Lung (tissue), 12 donors: ENCODE data around the gene SLC2A9. TPM values are rescaled to one million over a fixed set of nuclear protein-coding genes. Genes with fewer than 3 reads are reported as not detected.

Experiments used
- ATAC-seq: fragments of 200-7000 bp; cut with Tn5 transposase; one replicate; pipeline ENCODE4 v1.9.1; 2020; ENCODE audit warnings: moderate number of reproducible peaks; ENCODE audit not compliant: insufficient read depth, low FRiP score
- DNase-seq, 3 donors: peaks; one replicate each; pipeline ENCODE4 v3.0.0-alpha.2; 2013 to 2017
- H3K27ac ChIP-seq, 2 donors: one replicate each; pipeline ENCODE4 v1.5.1; 2013; ENCODE audit warnings: mild to moderate bottlenecking in 2 of 2, moderate library complexity in 2 of 2, control low read depth in 1 of 2, inconsistent platforms in 1 of 2, low read depth in 1 of 2, low read length in 1 of 2
- H3K27me3 ChIP-seq, 3 donors: one replicate each; pipeline ENCODE4 v1.5.1; 2013; ENCODE audit warnings: low read length in 2 of 3; ENCODE audit not compliant: control insufficient read depth in 3 of 3, insufficient read depth in 3 of 3
- H3K36me3 ChIP-seq, 4 donors: one replicate each; pipeline ENCODE4 v1.5.1; 2013; ENCODE audit warnings: low read length in 4 of 4, mild to moderate bottlenecking in 1 of 4, moderate library complexity in 1 of 4; ENCODE audit not compliant: control insufficient read depth in 4 of 4, insufficient read depth in 4 of 4
- H3K4me1 ChIP-seq, 5 donors: one replicate each; pipeline ENCODE4 v1.5.1; 2013; ENCODE audit warnings: low read length in 5 of 5, mild to moderate bottlenecking in 2 of 5, moderate library complexity in 1 of 5; ENCODE audit not compliant: control insufficient read depth in 5 of 5, insufficient read depth in 5 of 5
- H3K4me3 ChIP-seq: one replicate; pipeline ENCODE4 v1.5.1; 2013; ENCODE audit warnings: mild to moderate bottlenecking, control low read depth, moderate library complexity
- H3K9ac ChIP-seq, 2 donors: one replicate each; pipeline ENCODE4 v1.5.1; 2013; ENCODE audit warnings: low read length in 2 of 2, control low read depth in 1 of 2; ENCODE audit not compliant: insufficient read depth in 1 of 2
- H3K9me3 ChIP-seq, 4 donors: one replicate each; pipeline ENCODE4 v1.5.1; 2013; ENCODE audit warnings: low read length in 3 of 4, mild to moderate bottlenecking in 1 of 4, moderate library complexity in 1 of 4; ENCODE audit not compliant: control insufficient read depth in 4 of 4, insufficient read depth in 3 of 4
- CTCF ChIP-seq: IDR thresholded peaks from 2 replicates; pipeline ENCODE4 v1.5.1; 2012; ENCODE audit warnings: mild to moderate bottlenecking; ENCODE audit errors: control extremely low read depth, extremely low read depth
- WGBS, 2 donors: extraction: QIAGEN DNeasy Blood & Tissue Kit; methylation state at CpG; one replicate each; pipeline ENCODE4 v1.1.7; 2013; 5-methylcytosine and 5-hydroxymethylcytosine counted together
- polyA plus RNA-seq, 2 donors: library from polyadenylated mRNA; stranded (reverse); fragments of 200-250 nt; gene quantifications; one replicate each; pipeline ENCODE4 v1.2.1, GENCODE V29; 2013
- total RNA-seq, 2 donors: library from RNA; depleted of rRNA in 1 of 2; stranded (reverse); fragments of >200 nt in 1 of 2; gene quantifications; one replicate each; pipeline ENCODE4 v1.2.1, GENCODE V29; 2014 to 2021
- donor health status: control.
- donor health status: control.
- donor health status: Bipolar disorder and iron deficiency.
- donor health status: healthy.
- donor health status: DM: yes; HTN: yes; CAD: no.

Gene SLC2A9
- total and polyA plus RNA-seq, 4 donors, result 2.9 to 18.6 (median 7.6) TPM

GRCh38 chr4:9937078-9937477 is 84.2 kb downstream of the SLC2A9 start:
- Histone ChIP-seq H3K27me3 (no peaks in the 10 kb centered on the region), H3K4me1 (peaks cover 0 to 5% (median 0%) of the 10 kb centered on the region in 5 donors), H3K9ac (no peak overlapping the region), H3K36me3 (no peaks in the 10 kb centered on the region), H3K9me3 (no peaks in the 10 kb centered on the region), H3K4me3 (no peak overlapping the region), H3K27ac (no peak overlapping the region)
- no peak for TF ChIP-seq CTCF
- no peak for DNase-seq
- WGBS, 2 donors, result 90 to 93% methylated on average over 6 of the region's 6 CpGs
- ATAC-seq, result no peak

GRCh38 chr4:9936129-9936644 is 85.1 kb downstream of the SLC2A9 start:
- H3K27me3 ChIP-seq, result no peaks in the 10 kb centered on the region
- H3K4me3 ChIP-seq, result no peak overlapping the region
- H3K36me3 ChIP-seq, result no peaks in the 10 kb centered on the region
- DNase-seq (no peak), ATAC-seq (no peak)
- H3K27ac ChIP-seq, result no peak overlapping the region
- TF ChIP-seq CTCF, result no peak
- no peaks in the 10 kb centered on the region for H3K9me3 ChIP-seq
- H3K9ac ChIP-seq, result no peak overlapping the region
- peaks cover 0 to 5% (median 0%) of the 10 kb centered on the region in 5 donors for H3K4me1 ChIP-seq
- 77 to 91% methylated on average over 5 of the region's 5 CpGs for WGBS, 2 donors

- no peaks in the 10 kb centered on the region for H3K4me1 ChIP-seq
- no peak overlapping the region for H3K4me3 ChIP-seq
- 97 to 98% methylated on average over 1 of the region's 1 CpG for WGBS, 2 donors
- no peak for TF ChIP-seq CTCF
- DNase-seq, result no peak
- no peak overlapping the region for H3K27ac ChIP-seq
- no peak for ATAC-seq
- H3K9me3 ChIP-seq, result no peaks in the 10 kb centered on the region
- no peak overlapping the region for H3K9ac ChIP-seq
- no peaks in the 10 kb centered on the region for H3K36me3 ChIP-seq
- no peaks in the 10 kb centered on the region for H3K27me3 ChIP-seq
These were observed 87.3 kb downstream of the SLC2A9 start for GRCh38 chr4:9933956-9934355.

- Histone ChIP-seq H3K9me3 (no peaks in the 10 kb centered on the region), H3K4me1 (no peaks in the 10 kb centered on the region), H3K36me3 (no peaks in the 10 kb centered on the region), H3K9ac (no peak overlapping the region), H3K27me3 (no peaks in the 10 kb centered on the region), H3K27ac (no peak overlapping the region), H3K4me3 (no peak overlapping the region)
- WGBS, 2 donors, result 89 to 98% methylated on average over 4 of the region's 4 CpGs
- no peak for TF ChIP-seq CTCF
- no peak for ATAC-seq
- no peak for DNase-seq
These were observed 88.1 kb downstream of the SLC2A9 start for GRCh38 chr4:9933184-9933583.
